DOHH2 (cell line): ENCODE data around the gene TMEM272.

Experiments
- H3F3A ChIP-seq: fragments of 200-600 bp; sonication (generic), shearing (Covaris generic); 2 replicates; pipeline ENCODE4 v1.6.0; 2016; ENCODE audit warnings: antibody characterized with exemption, mild to moderate bottlenecking; ENCODE audit not compliant: control insufficient read depth, insufficient read depth
- H3K27ac ChIP-seq: fragments of 200-600 bp; sonication (generic); 2 replicates; pipeline ENCODE4 v1.5.1; 2014; ENCODE audit warnings: low read depth, mild to moderate bottlenecking, low read length, moderate library complexity
- H3K27me3 ChIP-seq: fragments of 200-600 bp; sonication (generic); 2 replicates; pipeline ENCODE4 v1.6.1; 2014; ENCODE audit warnings: mild to moderate bottlenecking, low read length, mixed read lengths; ENCODE audit not compliant: control insufficient read depth
- H3K36me3 ChIP-seq: fragments of 200-600 bp; sonication (generic); 2 replicates; pipeline ENCODE4 v1.6.1; 2014; ENCODE audit warnings: mild to moderate bottlenecking, low read length, moderate library complexity, mixed read lengths; ENCODE audit not compliant: control insufficient read depth
- H3K4me1 ChIP-seq: fragments of 200-600 bp; sonication (generic); 2 replicates; pipeline ENCODE4 v1.6.1; 2014; ENCODE audit warnings: mild to moderate bottlenecking, low read length, mixed read lengths; ENCODE audit not compliant: control insufficient read depth
- H3K4me2 ChIP-seq: fragments of 200-600 bp; sonication (generic); 2 replicates; pipeline ENCODE4 v1.6.0; 2014; ENCODE audit warnings: mild to moderate bottlenecking, low read length, moderate library complexity
- H3K4me3 ChIP-seq: fragments of 200-600 bp; sonication (generic); 2 replicates; pipeline ENCODE4 v1.5.1; 2014; ENCODE audit warnings: mild to moderate bottlenecking, low read length, mixed read lengths
- H3K79me2 ChIP-seq: fragments of 200-600 bp; sonication (generic); 2 replicates; pipeline ENCODE4 v1.6.1; 2014; ENCODE audit warnings: mild to moderate bottlenecking, low read length, mixed read lengths; ENCODE audit not compliant: control insufficient read depth
- H3K9me2 ChIP-seq: fragments of 200-600 bp; sonication (generic); replicated peaks from 2 replicates; pipeline ENCODE4 v1.6.1; 2014; ENCODE audit warnings: mild to moderate bottlenecking, low read length, mixed read lengths; ENCODE audit not compliant: control insufficient read depth
- H3K9me3 ChIP-seq: fragments of 200-600 bp; sonication (generic); 2 replicates; pipeline ENCODE4 v1.6.1; 2014; ENCODE audit warnings: antibody characterized with exemption, low read length, mixed read lengths; ENCODE audit not compliant: control insufficient read depth, insufficient read depth
- H4K20me1 ChIP-seq: fragments of 200-600 bp; sonication (generic); 2 replicates; pipeline ENCODE4 v1.6.0; 2014; ENCODE audit warnings: low read depth, mild to moderate bottlenecking, antibody characterized with exemption, low read length, moderate library complexity; ENCODE audit not compliant: control insufficient read depth, insufficient read depth
- EZH2phosphoT487 ChIP-seq: fragments of 200-600 bp; sonication (generic); IDR thresholded peaks from 2 replicates; pipeline ENCODE4 v1.6.1; 2017; ENCODE audit warnings: borderline replicate concordance, mild to moderate bottlenecking, antibody characterized with exemption, low read length, moderate library complexity, mixed read lengths
- TF ChIP-seq, protein P1 (sequence below): fragments of 200-600 bp; sonication (generic); IDR thresholded peaks from one replicate; pipeline ENCODE4 v1.5.1; 2014; ENCODE audit warnings: antibody characterized with exemption, mild to moderate bottlenecking, low read depth, low read length; ENCODE audit not compliant: poor library complexity, severe bottlenecking

TMEM272 gene

GRCh38 chr13:51778392-51778791 is 66.6 kb downstream of the TMEM272 start:
- Histone ChIP-seq H3K27ac (no peak overlapping the region), H3K36me3 (no peaks in the 10 kb centered on the region), H4K20me1 (no peaks in the 10 kb centered on the region), H3F3A (no peaks in the 10 kb centered on the region), H3K4me3 (no peak overlapping the region), H3K79me2 (no peaks in the 10 kb centered on the region), H3K27me3 (peaks cover 7% of the 10 kb centered on the region; the same call in 1 of the 2 replicates), H3K9me2 (no peaks in the 10 kb centered on the region), H3K4me1 (peaks cover 8% of the 10 kb centered on the region), H3K9me3 (no peaks in the 10 kb centered on the region), H3K4me2 (no peak overlapping the region)
- TF ChIP-seq, protein P1, sequence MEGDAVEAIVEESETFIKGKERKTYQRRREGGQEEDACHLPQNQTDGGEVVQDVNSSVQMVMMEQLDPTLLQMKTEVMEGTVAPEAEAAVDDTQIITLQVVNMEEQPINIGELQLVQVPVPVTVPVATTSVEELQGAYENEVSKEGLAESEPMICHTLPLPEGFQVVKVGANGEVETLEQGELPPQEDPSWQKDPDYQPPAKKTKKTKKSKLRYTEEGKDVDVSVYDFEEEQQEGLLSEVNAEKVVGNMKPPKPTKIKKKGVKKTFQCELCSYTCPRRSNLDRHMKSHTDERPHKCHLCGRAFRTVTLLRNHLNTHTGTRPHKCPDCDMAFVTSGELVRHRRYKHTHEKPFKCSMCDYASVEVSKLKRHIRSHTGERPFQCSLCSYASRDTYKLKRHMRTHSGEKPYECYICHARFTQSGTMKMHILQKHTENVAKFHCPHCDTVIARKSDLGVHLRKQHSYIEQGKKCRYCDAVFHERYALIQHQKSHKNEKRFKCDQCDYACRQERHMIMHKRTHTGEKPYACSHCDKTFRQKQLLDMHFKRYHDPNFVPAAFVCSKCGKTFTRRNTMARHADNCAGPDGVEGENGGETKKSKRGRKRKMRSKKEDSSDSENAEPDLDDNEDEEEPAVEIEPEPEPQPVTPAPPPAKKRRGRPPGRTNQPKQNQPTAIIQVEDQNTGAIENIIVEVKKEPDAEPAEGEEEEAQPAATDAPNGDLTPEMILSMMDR = no peak

DNA sequence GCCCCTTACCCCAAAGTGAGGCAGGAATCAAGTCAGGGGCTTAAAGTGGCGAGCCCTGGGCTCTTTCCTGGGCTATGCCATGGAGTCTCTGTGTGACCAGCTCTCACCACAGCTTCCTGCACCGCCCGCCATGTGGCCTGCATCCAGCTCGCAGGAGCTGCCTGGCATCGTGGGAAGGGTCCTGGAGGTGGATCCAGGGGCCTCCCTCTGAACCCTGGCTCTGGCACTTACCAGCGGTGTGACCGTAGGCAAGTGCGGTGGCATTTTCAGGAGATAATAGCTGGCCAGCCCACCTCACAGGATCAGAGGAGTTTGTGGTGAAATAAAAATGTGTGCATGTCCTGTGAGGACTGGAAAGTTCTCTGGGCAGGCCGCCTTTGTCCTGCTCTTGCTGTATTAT is 67.1 kb downstream of the TMEM272 start:
- Histone ChIP-seq H3K27me3 (peaks cover 7% of the 10 kb centered on the region; the same call in 1 of the 2 replicates), H3K9me3 (no peaks in the 10 kb centered on the region), H3K79me2 (no peaks in the 10 kb centered on the region), H3K27ac (no peak overlapping the region), H3K36me3 (no peaks in the 10 kb centered on the region), H3K4me2 (no peak overlapping the region), H3F3A (no peaks in the 10 kb centered on the region), H3K9me2 (no peaks in the 10 kb centered on the region), H4K20me1 (no peaks in the 10 kb centered on the region), H3K4me3 (no peak overlapping the region), H3K4me1 (peaks cover 8% of the 10 kb centered on the region)
- TF ChIP-seq, protein P1 = no peak
- TF ChIP-seq EZH2phosphoT487 = no peak

GRCh38 chr13:51776179-51776578 is 68.8 kb downstream of the TMEM272 start:
- H3K9me3 ChIP-seq = no peaks in the 10 kb centered on the region
- no peaks in the 10 kb centered on the region for H3K79me2 ChIP-seq
- no peaks in the 10 kb centered on the region for H4K20me1 ChIP-seq
- TF ChIP-seq EZH2phosphoT487 = no peak
- TF ChIP-seq, protein P1 = no peak
- H3K4me1 ChIP-seq = no peaks in the 10 kb centered on the region
- H3K27ac ChIP-seq = no peak overlapping the region
- peaks cover 7% of the 10 kb centered on the region; the same call in 1 of the 2 replicates for H3K27me3 ChIP-seq
- H3K4me3 ChIP-seq = no peak overlapping the region
- H3K9me2 ChIP-seq = no peaks in the 10 kb centered on the region
- no peaks in the 10 kb centered on the region for H3F3A ChIP-seq
- no peak overlapping the region for H3K4me2 ChIP-seq
- H3K36me3 ChIP-seq = no peaks in the 10 kb centered on the region

- TF ChIP-seq EZH2phosphoT487 = no peak
- TF ChIP-seq, protein P1 = no peak
- H3K27me3 ChIP-seq = peaks cover 7% of the 10 kb centered on the region; the same call in 1 of the 2 replicates
- no peaks in the 10 kb centered on the region for H3K9me2 ChIP-seq
- H3K79me2 ChIP-seq = no peaks in the 10 kb centered on the region
- H3K27ac ChIP-seq = no peak overlapping the region
- H3K4me2 ChIP-seq = no peak overlapping the region
- no peaks in the 10 kb centered on the region for H3K9me3 ChIP-seq
- no peaks in the 10 kb centered on the region for H3F3A ChIP-seq
- no peaks in the 10 kb centered on the region for H4K20me1 ChIP-seq
- no peak overlapping the region for H3K4me3 ChIP-seq
- H3K36me3 ChIP-seq = no peaks in the 10 kb centered on the region
- no peaks in the 10 kb centered on the region for H3K4me1 ChIP-seq
Observed at GRCh38 chr13:51773515-51773914, 71.5 kb downstream of the TMEM272 start.
